ENCODE data around the gene UNC93B1. TPM values are rescaled to one million over a fixed set of nuclear protein-coding genes. Genes with fewer than 3 reads are reported as not detected.
"Not testable (repeated sequence)": the region's sequence is repeated elsewhere in the genome, so short reads cannot be mapped to it uniquely, and the experiment has no call there.

The UNC93B1 gene
- total RNA-seq, 1 donor from 2014 or later, result 15.5 TPM

DNA sequence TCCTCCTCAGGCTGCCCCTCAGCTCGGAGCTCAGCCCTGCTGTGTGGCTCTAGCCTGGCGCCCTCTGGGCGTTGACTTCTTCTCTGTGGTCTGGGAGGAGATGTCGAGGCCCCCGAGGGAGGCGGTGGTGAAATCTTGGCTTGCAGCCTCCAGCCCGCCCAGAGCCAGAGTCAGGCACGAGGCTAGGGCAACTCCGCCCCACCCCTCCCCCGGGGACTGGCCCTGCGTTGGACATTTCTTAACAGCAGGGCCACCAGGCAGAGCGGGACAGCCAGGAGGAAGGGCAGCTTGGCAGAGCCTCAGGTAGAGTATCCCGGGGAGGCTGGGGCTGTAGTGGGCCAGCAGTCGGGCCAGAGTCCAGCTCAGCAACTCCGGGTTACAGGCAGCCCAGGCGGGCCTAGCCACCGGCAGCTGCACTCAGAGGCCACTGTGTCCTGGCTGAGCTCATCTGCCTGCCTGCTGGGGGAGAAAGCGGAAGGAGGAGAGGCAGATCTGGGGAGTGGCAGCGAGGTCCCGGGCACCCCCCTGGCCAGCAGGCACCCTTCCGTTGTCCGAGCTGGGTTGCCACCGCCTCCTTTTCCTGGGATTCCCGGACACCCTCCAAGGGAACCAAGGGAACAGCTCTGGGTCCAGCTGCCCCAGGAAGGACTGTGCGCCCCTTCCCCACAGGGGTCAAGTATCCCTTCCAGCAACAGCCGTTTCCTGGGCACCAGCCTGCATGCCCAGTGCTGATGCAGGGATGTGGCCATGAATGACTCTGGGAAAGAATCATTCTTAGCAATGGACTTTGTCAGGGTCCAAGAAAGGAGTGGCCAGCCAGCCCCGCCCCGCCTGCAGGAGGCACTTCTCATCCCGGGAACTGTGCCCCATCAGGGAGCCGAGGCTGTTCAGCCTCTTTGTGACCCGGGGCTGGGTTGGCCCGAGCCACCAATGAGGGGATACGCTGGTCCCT is 6.5 kb upstream of the UNC93B1 start, which contains the start of gene ALDH3B1:
Gene ALDH3B1, plus strand, starts transcription at position 238 of the 952 bp plus-strand sequence. CDS start 4,971 bp downstream, outside the sequence.
- peak in 1 of 2 donors; percentile 16 for DNase-seq (ENCODE audit: low read depth in 2 of 2)

DNA sequence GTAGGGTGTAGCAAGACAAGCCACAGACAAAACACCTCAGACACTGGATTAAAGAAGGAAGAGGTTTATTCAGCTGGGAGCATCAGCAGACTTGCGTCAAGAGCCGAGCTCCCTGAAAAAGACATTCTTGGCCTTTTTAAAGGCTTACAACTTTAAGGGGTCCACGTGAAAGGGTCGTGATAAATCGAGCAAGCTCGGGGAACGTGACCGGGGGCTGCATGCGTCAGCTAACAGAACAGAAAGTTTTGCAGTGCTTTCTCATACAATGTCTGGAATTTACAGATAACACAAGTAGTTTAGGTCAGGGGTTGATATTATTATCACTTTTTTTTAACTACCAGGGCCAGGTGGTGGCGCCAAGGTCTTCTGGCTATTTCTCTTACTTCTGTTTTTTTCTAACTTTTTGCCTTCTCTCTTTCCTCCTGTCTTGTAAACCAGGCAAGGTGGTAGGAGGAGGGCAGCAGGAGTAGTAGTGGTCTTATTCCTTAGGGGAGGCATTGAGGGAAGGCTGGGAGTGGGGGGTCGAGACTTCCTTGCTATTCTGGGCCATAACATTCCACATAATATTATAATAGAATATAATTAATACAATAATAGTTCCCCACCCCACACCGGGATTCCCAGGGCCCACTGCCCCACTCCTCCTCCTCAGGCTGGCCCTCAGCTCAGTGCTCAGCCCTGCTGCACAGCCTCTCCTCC is 5.6 kb upstream of the UNC93B1 start:
- DNase-seq (ENCODE audit: low read depth in 2 of 2), result peak in 1 of 2 donors; percentile 40

DNA sequence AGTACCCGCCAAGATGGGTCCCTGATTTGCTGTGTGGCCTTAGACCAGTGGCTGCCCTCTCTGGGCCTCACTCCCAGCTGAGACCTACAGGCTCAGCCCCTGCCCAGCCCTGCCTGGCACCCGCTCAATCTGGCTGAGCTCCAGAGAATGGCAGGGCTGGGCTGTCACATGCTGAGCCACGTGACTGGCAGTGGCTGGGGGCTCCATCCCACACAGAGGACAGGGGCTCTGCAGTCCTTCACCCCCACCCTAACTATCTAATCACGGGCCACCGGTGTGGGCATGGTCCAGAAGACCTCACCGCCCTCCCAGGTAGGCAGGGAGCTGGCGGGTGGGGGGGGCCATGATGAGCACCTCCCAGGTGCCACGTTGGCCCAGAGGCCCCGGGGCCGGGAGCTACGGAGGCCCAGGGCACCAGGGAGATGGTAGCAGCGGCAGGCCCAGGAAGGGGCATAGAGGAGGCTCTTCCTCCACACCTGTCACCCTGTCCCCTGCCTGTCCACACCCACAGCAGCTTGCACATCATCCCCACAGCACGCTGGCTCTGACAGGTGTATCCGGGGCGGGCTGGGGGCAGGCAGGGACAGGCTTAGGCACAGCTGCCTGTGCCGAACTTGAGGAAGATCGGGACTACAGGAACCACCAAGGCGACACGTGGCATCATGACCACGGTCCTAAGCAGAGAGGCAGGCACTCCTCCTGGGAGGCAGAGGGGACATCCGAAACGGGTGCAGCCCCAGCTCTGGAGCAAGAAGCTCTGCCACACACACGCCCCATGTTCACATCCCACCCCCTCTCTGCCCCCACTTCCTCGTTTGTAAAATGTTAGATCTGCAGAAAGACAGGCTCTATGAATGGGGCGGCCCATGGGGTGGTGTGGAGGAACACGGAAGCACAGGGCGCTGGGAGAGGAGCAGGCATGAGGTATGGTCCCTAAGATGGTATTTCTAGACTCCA is 4.8 kb upstream of the UNC93B1 start:
- DNase-seq (ENCODE audit: low read depth in 2 of 2), result no peak

DNA sequence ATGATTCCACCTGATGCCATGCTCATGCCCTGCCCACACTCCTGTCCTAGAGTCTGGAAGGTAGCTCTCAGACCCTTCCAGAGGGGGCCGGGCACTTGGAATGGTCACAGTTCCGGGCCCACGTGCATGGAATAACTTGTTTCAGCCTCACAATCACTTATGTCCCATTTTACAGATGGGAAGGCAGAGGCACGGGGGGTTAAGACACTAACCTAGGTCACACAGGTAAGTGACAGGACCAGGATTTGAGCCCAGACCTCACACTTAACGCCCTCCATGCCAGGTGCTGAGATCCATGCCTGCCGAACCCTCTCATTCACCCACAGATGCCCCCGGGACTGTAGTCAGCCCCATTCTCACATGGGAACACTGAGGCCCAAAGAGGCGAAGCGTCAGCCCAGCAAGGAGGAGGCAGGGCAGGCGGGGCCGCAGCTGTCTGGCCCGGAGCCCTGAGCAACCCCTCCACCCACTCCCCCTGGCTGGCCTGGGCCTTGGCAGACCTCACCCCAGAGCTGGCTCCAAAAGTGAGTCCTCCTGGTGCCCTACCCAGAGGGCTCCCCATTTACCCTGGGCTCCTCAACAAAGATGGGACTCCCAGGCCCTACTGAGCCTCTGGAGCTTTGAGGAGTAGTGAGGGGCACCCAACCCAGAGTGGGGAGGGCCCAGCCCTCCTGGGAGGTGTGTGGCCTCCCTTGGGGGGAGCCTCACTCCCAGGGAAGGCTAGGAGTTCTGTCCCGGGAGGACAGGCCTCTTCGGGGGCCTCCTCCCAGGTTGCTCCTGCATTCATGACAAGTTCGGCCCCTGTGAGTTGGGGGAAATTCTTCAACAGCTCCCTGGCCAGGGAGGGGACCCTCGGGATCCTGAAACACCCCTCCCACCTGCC is 3.8 kb upstream of the UNC93B1 start:
- DNase-seq (ENCODE audit: low read depth in 2 of 2), result no peak

DNA sequence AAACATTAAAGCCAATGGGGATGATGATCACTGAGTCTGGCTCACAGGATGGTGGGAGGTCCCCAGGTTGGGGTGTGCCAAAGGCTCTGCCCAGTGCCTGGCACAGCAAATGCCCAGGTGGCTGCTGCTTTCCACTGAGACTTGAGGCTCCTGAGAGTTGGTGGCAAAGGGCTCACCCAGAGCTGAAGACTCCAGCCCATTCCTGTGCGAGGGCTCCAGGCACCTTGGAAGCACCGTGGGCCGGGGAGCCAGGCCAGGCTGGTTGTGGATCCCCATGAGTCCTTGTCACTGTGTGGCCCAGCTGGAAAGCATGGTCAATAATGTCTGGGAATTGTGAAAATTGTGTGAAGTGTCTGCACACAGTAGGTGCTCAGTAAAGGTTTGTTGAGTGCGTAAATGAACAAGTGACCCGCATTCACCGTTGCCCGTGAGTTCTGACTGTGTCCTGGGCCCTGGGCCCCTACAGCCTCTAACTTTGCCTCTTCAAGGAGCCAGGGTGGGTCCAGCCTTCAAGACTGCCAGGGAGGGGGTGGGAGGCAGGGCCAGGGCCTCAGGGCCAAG is 2.8 kb upstream of the UNC93B1 start:
- DNase-seq (ENCODE audit: low read depth in 2 of 2), result no peak

DNA sequence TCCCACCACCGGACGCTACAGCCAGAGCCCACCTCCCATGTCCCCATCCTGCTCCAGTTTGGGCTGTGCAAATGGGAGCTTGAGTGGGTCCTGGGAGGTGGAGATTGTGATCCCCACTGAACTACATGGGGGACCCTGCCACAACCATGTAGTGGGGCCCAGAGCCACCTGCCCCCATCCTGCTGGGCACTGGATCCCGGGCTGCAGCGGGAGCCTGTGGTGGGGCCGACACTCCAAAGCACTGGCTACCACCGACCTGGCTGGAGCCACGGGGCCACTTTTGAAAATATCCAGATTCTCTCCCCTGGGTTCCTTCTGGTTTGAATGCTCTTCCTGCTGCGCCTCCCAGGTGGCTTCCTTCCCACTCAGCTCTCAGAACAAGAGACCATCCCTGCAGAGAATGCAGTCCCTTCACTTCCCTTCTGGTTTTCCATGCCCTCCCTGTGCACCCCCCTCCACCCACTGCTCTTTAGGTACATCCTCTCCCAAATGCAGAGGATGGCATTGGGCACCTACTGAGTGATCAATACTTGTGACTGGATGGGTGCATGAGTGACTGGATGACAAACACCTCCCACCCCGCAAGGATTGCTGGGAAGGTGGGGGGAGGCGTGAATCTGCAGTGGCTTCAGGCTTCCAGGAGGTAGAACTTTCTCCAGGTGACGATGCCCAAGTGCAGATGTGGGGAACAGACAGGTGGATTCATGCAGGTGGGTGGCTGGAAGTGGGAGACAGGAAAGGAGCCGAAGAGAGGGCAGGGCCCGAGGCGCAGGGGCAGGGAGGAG is 846 bp upstream of the UNC93B1 start:
- no peak for DNase-seq (ENCODE audit: low read depth in 2 of 2)

DNA sequence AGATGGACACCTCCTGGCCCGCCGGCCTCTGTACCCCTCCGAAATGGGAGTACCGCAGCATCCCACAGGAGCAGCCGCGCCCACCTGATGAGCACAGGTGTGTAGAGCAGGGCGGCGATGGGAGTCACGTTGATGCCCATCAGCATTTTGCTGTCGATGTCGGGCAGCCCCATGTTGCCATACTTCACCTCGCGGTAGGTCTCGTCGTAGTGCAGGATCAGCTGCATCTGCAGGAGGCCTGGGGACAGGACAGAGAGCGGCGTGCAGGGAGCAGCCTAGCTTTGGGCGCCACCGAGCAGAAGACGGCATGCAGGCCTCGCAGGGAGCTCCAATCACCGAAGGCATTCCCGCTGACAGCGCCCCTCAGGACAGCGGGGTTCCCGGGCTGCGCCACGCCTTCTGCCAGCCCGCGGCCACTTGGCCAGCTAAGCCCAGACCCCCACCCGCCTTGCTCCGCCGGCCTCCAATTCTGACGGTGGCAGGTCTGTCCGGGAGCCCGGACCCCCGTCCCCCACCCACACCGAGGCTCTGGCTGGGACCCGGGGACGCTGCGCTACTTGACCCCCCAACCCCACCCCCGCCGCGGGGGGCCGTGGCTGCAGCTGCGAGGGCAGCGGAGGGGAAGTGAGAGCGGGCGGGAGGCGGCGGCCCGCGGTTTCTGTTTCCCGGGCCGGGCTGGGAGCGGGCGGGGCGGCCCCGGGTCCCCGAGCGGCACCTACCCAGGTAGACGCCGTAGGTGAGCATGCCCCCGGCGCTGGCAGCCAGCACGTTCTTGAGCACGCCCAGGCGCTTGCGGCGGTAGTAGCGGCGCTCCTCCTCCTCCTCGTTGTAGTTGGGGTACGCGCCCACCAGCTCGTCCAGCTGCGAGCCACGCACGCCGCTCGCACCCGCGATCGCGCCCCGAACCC is 705 bp downstream of the UNC93B1 start:
- no peak for DNase-seq (ENCODE audit: low read depth in 2 of 2)

DNA sequence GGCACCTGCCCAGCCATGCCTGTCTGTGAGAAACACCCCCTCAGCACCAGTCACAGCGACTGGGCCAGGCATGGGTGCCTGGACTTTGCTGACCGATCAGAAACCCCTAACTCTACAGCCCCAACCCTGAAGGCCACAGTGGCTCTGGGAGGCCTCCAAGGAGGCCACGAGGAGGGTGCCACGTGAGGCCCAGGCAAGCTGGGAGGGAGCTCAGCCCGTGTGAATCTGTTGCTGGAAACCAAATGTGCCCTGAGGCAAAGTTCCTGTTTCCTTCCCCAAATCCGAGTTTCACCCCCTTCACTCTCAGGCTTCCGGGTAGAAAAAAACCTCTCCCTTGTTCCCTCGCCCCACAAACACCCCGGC is 1.3 kb downstream of the UNC93B1 start:
- no peak for DNase-seq (ENCODE audit: low read depth in 2 of 2)

DNA sequence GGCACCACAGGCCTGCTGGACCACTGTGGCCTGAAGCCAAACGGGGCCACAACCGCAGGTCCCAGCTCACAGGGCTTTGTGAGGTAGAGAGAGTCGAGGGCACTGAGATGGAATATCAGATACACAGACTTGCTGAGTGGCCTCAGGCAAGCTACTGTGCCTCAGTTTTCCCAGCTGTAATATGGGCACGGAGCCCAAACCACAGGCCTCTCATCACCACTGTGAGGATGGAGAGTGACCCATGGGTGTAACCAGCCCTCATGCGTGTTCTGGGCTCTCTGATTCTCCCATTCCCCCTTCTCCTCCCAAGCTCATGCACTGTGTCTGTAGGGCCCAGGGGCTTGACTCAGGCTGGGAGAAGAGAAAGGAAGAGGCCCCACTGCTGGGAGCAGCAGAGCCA is 4.2 kb downstream of the UNC93B1 start:
- no peak for DNase-seq (ENCODE audit: low read depth in 2 of 2)

DNA sequence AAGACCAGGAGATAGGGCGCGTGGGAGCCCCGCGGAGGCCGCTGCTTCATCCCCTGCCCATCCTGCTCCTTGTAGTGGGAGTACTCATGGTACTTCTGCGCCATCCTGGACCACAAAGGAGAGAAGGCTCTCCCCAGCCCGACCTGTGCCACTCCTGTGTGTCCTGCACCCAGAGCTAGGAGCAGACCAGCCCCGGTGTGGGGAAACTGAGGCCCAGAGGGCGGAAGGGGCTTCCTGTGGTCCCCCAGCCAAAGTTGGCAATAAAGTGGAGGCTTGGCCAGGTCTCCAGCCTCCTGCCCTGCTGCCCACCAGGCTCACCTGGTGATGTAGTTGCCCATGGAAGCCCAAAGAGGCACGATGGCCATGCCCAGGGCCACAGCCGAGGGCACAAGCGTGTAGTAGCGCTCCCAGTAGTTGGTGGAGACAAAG is 4.7 kb downstream of the UNC93B1 start:
- DNase-seq (ENCODE audit: low read depth in 2 of 2), result no peak

DNA sequence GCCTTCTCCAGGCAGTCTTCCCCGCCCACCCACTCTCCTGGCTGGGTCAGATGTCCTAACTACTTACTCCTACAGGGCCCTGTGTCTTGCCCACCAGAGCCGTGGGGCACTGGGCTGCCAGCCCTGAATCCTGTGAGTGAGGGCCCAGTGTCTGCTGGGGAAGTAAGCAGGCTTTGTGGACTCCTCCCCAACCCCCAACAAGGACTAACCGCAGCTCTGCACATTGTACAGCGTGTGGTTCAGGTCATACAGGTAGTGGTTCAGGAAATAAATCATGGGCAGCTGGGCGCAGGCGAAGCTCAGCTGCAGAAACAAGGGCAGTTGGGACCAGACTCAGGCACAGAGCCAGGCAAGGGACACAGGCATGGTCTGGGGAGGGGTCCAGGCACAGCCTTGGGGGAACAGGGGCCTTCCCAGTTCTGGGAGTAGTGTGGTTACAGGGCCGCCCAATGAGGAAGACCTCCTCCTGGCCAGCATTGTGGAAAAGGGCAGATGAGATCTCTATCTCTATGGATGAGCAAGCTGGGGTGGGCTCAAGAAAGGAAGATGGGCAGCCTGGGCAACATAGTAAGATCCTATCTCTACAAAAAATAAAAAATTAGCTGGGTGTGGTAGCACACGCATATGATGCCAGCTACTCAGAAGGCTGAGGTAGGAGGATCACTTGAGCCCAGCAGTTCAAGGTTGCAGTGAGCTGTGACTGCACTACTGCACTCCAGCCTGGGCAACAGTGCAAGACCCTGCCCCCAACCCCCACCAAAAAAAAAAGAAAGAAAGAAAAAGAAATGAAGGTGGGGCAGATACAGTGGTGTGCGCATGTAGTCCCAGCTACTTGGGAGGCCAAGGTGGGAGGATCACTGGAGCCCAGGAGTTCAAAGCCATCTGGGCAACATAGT is 5.5 kb downstream of the UNC93B1 start:
- no peak for DNase-seq (ENCODE audit: low read depth in 2 of 2)

DNA sequence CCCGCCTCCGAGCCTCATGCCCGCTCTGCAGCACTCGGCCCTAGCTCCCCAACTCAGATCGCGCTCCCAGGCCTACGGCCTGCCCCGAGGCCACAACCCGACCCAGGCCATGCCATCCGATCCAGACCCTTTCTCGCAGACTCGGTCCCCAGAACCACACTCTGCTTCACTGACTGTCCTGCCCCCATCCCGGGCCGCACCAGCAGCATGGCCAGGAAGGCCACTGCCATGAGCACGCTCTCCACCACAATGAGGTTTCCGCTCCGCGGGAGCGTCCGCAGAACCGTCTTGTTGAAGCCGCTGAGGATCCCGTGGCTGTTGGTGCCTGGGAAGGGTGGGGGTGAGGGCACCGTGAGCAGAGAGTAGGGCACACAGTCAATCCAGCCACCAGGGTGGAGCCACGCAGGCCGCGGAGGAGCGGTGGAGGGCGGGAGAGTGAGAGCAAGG is 6.4 kb downstream of the UNC93B1 start:
- no peak for DNase-seq (ENCODE audit: low read depth in 2 of 2)

DNA sequence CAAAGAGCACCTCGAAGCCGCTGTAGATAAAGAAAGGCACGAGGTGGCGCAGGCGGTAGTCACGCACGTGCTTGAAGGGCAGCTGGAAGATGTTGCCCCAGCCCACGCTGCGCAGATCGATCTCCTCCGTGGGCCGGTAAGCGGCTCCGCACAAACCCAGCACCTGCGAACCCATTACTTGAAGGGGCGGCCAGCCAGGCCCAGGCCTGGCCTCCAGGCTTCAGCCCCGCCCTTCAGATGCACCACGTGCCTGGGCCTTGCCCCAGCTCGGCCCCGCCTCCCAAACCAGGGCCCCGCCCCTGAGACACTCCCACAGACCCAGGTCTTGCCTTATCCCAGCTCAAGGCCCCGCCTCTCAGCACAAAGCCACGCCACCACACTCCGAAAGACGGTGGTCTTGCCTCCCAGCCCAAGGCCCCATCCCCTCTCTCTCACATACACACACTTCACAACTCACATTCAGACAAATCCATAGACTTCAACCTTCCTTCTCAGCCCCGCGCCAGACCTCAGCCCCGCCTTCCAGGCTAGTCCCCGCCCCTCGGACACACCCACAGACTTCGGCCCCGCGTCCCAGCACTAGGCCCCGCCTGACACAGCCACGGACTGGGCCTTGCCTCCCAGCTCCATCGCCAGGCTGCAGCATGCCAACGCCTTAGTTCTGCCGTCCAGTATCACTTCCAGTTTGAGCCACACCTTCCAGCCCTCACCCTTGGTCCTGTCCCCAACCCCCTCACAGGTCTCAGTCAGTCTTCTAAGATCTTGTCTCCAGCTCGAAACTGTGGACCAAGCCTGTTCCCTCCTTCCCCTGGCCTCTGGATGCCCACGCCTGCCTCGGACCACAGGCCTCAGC is 7.0 kb downstream of the UNC93B1 start:
- no peak for DNase-seq (ENCODE audit: low read depth in 2 of 2)

DNA sequence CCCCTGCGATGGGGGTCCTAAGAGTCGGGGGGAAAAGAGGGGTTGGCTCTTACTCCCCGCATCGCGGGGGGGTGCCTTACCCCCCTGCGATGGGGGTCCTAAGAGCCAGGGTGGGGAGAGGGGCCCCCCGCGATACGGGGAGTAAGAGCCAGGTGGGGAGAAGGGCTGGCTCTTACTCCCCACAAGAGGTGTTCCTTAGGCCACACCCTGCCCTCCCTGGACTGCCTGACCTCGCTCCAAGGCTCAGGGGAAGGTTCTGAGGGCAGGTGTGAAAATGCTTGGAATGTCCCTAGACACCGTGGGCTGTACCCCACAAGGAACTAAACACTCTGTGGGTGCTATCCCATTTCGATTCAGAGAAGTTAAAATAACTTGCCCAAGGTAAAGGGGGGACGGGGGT is 7.8 kb downstream of the UNC93B1 start:
- no peak for DNase-seq (ENCODE audit: low read depth in 2 of 2)

DNA sequence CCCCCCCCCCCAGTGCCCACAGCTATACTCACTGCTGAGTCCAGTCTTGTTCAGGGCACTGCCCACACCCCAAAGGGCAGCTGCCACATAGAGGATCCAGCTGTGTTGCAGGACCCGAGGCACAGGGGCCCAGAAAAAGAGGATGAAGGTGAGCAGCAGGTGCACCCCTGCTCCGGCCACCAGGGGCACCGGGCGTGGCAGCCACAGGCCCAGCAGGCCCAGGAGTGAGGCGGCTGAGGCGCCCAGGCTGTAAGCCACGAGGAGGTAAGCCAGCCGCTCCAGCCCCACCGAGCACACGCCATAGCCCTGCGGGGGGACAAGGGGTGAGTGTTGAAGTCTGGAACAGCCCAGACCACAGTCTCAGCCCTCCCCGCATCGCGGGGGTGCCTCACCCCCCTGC is 8.3 kb downstream of the UNC93B1 start:
- DNase-seq (ENCODE audit: low read depth in 2 of 2), result not testable (repeated sequence)

DNA sequence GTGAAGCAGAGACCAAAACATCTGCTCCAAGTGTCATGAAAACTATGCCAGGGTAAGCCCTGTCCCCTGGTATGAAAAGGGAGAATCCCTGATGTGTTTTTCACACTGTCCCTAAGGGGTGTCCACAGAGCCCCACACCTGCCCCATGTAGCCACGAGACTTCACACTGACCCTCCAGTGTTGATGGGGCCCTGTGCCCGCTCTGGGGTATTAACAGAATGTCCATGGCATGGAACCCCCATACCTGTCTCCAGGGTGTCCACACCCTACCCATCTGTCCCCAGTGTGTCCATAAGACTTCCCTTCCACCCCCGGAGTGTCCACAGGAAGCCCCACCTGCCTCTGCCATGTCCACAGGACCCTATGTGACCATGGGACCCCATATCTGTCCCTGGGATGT is 8.8 kb downstream of the UNC93B1 start:
- DNase-seq (ENCODE audit: low read depth in 2 of 2), result not testable (repeated sequence)

Data from dermis microvascular lymphatic vessel endothelial cell (primary cell).